HG02938 (cell line): ENCODE measurements around the gene FRAT1.

Experiments
- ATAC-seq: cut with Tn5 transposase; IDR thresholded peaks from one replicate; pipeline ENCODE4 v1.9.1; 2021; ENCODE audit warnings: mild to moderate bottlenecking, moderate library complexity; ENCODE audit not compliant: unreplicated experiment

Gene FRAT1

DNA sequence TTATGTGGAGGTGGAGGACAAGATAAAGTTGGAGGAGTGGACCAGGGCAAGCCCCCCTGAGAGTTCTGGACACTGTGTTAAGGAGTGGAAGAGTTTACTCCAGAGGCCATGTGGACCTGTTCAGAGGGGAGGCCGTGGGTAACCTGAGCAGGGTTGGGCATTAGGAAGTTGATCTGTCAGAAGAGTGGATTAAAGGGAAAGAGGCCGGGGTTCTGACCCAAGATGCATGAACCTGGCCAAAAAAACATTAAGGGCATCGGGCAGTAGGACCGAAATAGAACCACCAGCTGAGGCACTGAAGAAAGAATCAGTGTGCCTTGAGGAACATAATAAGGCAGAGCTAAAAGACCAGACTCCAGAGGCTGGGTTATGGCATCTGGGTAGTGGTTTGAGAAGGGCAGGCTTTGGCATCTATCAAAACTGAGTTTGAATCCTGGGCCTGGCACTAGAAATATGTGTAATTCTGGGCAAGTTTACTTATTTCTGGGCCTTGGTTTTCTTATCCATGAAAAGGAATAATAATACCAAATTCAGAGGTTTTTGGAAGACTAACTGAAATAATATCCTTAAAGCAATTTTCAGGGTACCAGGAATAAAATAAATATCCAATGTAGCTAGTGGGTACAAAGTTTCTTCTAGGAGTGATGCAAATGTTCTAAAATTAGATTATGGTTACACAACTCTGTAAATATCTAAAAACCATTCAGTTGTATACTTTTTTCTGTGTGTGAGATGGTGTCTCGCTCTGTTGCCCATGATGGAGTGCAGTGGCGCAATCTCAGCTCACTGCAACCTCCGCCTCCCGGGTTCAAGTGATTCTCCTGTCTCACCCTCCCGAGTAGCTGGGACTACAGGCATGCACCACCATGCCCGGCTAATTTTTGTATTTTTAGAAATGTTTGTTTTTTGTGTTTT is 10.9 kb upstream of the FRAT1 start:
- ATAC-seq, result no peak

DNA sequence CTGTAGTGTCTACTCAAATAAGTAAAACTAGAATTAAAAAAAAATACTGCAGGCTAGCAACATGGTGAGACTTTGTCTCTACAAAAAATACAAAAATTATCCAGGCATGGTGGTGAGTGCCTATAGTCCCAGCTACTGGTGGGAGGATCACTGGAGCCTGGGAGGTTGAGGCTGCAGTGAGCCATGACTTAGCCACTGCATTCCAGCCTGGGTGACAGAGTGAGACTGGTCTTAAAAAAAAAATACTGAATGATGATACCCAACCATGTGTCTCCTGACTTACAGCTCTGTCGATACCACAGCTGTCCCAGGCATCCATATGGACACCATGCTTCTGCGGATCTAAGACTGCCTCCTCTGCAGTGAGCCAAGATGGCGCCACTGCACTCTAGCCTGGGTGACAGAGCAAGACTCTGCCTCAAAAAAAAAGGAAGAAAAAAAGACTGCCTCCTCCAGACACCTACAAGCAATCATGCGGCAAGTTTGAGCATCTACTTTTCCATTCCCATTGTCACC is 7.9 kb upstream of the FRAT1 start:
- no peak for ATAC-seq

DNA sequence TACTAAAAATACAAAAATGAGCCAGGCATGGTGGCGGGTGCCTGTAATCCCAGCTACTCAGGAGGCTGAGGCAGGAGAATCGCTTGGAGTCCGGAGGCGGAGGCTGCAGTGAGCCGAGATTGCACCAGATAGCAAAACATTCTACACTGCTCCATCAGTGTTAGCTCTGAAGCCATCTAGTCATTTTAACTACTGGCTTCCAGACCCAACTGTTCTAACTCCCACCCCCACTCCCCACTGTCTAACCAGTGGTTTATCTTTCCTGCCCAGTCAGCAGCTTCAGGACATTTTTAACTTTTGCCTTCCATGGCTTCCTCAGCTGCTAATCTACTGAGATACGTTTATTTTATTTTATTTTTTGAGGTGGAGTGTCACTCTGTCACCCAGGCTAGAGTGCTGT is 6.2 kb upstream of the FRAT1 start:
- ATAC-seq, result no peak

DNA sequence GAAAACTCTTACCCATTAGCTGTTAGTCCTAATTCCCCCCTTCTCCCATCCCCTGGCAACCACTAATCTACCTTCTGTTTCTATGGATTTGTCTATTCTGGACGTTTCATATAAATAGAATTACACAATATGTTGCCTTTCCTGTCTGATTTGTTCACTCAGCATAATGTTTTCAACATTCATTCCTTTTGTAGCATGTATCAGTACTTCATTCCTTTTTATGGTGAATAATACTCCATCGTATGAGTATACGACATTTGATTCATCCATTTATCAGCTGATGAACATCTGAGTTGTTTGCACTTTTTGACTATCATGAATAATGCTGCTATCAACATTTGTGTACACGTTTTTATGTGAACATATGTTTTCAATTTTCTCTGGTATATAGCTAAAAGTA is 4.4 kb upstream of the FRAT1 start:
- no peak for ATAC-seq

DNA sequence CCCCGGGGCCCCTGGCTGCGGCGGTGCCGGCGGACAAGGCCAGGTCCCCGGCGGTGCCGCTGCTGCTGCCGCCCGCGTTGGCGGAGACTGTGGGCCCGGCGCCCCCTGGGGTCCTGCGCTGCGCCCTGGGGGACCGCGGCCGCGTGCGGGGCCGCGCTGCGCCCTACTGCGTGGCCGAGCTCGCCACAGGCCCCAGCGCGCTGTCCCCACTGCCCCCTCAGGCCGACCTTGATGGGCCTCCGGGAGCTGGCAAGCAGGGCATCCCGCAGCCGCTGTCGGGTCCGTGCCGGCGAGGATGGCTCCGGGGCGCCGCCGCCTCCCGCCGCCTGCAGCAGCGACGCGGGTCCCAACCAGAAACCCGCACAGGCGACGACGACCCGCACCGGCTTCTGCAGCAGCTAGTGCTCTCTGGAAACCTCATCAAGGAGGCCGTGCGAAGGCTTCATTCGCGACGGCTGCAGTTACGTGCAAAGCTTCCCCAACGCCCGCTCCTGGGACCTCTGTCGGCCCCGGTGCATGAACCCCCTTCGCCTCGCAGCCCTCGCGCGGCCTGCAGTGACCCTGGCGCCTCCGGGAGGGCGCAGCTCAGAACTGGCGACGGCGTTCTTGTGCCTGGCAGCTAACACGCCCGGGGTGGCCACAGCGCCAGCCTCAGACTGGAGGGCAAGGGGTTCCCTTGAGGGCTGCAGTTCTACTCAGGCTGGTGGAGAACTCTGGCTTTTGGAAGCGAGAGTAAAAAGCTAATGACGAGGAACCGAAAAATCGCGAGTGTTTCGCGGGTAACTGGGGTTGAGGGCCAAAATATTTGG is 804 bp downstream of the FRAT1 start:
- peak; percentile 12 for ATAC-seq

DNA sequence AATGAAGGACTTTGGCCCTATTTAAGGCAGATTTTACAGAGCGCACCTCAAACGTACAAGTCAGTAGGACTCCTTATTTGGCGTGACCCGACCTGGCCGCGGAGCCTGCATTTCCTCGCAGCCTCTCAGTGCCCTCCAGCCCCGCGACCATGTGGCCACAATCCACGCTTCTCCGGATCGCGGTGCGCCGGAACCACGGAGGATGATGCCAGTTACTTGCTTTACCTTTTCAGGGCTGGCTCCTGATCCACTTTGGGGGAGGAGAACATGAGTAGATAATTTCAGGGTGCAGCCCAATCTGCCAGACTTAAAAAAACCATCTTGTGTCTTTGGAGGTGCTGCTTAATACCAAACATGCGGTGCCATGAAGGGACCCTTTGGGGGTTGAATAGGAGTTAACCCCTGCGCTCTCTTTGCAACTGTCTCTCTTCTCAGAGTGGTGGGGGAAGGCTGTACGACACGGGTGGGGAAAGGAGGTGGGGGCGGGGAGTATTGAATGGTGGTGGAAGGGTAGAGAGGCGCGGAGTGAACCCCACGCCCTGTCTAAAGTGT is 1.5 kb downstream of the FRAT1 start:
- no peak for ATAC-seq

DNA sequence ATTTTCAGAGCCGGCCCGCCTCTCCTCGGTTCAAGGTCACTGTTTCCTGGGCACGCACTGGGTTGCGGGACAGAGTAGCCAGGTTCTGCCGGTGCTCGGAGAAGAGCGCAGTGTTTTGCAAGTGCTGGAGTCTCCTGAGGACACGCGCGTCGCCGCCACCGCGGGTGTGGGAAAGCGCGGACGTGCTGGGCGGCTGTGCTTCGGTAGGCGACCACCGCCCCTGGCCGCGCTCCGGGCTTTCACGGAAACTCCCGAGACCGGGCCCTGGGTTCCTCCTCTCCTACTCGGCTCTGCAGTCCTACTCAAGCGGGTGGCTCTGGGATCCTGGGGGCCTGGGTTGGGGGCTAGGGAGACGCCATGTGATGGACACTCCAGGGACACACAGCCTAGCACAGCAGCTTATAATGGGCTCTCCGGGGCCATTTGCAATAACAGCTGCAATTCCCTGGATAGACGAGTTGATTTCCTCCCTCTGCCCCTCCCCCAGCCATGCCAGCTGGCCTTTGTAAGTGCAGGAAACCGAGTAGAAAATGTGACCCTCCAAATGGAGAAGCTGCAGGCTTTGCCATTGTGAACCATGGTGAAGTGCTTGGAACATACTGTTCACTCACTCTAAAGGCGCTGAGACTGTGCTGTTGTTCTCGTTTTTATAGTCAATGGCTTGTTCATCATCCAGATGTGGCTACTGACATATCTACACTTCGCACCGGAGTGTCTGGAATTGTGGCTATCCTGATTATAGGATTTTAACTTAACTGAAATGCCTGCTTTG is 2.1 kb downstream of the FRAT1 start:
- no peak for ATAC-seq

DNA sequence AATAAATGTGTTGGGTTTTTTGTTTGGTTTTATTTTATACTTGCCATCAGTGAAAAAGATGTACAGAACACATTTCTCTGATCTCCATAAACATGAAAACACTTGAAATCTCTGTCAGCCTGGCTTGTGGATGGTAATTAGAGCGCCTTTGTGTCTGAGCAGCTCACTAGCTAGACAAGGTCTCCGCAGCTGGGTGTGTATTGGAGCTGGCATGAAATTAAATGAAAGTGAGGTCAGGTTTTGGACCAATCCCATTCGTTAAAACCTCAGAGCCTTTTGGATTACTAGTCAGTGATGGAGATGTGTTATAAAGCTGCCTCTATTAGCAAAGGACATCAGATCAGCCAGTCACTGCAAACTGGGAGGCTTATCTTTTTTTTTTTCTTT is 2.7 kb downstream of the FRAT1 start:
- no peak for ATAC-seq

DNA sequence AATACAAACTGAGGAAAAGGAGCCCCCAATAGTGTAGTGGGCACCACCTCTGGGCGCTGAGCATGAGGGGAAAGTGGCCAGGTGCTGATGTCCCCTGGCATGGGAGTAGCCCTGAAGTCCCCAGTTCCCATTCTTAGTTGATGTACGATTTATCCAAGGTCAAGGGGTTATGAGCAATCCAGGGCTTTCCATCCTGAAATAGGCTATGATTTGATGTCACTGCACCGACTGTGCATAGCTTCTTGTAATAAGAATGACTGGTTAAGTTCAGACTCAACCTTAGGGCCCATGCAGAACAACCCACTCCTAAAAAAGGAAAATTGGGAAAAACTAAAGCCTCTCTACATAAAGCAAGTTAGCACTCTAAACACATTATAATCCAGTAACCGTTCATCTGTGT is 4.4 kb downstream of the FRAT1 start:
- no peak for ATAC-seq

DNA sequence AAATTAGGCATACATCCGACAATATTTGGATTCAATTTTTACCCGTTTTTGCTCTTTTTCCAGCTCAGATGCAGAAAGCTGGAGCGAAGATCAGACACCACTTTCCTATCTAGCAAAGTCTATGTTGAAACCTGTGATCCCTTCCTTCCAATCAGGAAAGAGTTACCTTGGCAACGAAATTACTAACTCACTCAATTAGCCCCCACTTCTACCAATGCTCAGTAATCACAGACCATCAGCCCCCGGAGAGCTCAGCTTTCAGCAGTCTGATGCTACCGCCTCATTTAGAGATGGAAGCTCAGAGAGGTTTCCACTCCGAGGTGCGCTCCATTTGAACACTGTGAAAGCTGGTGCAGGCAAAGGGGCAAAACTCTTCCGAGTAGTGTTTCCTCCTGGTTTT is 6.7 kb downstream of the FRAT1 start:
- ATAC-seq, result no peak

DNA sequence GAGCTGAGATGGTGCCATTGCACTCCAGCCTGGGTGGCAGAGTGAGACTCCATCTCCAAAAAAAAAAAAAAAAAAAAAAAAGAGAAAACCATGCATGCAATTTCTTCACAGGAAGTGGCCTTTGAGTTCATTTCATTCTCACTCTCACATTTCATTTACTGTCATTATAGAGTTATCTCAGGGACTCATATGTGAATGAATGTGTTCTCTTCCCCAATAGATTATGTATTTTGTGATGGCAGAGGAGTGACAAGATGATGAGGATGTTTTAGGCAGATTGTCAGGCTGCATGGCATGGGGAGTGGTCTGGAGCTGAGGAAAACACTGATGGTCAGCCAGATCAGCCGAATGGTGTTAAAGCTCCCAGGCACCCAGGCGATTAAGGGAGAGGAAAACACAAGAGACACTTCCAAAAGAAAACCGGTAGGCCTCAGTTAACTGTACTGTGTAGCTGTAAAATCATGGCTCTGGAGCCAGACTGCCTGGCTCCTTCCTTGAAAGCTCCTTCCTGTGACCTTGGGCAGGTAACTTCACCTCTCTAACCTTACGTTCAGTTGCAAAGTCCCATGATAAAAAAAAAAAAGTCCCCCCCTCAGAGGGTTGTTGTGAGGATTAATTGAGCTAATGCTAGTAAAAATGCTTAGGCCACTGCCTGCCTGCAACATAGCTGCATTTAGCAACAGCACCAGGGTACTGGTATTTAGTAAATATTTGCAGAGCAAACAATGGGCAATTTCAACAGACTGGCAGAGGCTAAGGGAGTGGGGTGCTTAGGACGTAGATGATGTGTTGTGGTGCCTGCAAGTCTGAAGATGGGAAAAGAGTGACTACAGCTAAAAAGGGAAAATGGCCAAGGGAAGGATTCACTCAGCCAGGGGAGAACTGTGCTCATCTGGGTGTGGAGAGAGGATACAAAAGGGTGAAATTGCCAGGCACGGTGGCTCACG is 8.6 kb downstream of the FRAT1 start:
- no peak for ATAC-seq

DNA sequence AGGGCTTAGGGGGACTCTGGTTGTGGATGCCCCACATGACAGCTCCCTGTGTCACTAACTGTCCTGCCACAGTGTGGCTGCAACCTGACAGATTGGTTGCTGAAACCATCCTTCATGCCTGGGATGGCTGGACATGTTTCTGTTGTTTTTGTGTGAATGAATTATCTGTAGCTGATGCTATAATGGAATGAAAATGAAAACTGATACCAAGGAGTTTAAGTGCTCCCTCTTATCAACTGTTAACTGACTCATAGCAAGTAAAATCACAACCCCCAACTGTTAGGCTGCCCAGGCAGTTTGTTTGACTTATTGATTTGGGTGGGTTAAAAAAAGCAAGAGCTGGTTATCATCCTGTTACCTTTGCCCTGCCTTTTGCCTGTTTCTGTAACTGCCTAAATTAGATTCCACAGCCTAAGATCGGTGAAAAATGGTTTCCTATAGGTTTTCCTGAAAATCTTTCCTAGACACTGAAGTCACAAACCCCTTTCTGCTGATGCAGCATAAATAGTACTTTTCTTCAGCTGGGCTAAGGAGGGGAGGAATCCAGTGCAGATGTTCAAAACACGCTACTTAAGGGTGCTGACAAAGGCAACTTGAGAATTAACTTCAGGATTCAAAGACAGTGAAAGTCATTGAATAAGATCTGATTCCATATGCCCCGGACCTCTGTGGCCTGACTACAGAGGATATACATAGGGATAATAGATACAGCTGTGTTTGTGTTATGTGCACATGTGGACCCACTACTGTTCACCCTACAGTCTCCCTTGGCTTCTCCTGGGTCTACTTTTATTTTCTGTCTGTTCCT is 9.8 kb downstream of the FRAT1 start:
- no peak for ATAC-seq

DNA sequence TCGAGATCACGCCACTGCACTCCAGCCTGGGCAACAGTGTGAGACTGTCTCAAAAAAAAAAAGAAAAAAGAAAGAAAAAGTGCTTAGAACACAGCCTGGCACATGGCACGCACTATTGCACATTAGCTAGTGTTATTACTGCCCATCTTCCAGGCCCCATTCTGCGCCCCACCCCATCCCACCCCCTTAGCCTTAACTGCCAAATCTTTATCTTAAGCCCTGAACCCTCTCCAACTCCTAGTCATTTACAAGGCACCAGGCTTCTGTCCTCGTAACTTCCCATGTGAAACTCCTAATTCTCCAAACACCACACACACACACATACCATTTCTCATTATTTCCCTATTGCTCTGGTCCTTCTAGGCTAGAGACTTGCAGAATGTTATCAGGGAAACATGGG is 10.7 kb downstream of the FRAT1 start:
- ATAC-seq, result no peak

DNA sequence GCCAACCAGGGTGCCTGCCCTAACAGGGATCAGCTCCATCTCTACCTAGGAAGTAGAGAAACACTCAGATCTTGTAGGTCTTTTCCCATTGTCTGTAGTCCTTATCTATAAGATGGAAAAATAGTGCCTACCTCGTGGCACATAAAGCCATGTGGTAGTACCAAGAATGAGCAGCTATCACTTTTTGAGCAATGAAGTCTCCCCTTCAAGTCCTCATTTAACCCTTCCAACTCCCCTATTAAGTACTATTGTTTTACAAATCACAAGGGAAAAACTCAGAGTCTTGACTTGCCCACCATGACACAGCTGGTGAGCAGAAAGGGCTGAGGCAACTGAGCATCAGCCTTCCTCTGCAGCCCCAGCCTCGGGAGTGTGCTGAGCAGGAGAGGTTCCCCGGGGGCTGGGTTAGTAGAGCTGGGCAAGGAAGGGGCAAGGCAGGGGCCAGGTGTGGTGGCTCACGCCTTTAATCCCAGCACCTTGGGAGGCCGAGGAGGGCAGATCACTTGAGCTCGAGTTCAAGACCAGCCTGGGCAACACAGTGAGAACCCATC is 12.2 kb downstream of the FRAT1 start:
- ATAC-seq, result no peak

DNA sequence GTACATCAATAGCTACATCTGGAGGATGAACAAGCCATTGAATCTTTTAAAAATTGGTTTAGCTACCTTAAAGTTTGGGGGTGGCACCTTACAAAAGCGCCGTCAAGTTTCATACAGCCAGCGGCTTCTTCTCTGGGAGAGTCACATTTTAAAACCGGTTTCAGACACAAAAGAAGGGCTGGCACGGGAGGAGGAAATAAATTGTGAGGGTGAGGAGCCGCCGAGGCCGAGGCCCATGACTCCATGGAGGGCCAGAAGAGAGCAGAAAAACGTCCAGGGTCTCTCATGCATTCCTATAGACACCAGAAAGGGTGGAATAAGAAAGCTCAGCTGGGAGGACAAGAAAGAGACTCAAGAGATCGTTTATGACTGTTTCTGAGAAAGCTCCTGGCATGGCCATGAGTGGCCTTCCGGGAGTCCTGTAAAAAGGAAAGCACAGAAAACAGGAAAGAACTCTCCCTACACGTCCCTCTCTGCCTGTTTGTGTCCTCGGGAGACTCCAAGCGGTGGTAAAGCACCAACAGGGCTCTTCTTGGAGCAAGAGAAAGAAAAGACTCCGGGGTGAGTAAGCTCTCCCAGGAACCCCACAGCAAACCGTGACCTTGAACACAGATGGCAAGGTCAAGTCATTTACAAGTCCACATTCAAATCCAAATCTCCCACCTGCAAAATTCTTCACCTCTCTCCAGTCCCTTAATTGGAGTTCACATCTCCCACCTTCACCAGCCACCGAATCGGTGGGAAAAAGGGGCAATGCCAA is 13.7 kb downstream of the FRAT1 start:
- no peak for ATAC-seq

DNA sequence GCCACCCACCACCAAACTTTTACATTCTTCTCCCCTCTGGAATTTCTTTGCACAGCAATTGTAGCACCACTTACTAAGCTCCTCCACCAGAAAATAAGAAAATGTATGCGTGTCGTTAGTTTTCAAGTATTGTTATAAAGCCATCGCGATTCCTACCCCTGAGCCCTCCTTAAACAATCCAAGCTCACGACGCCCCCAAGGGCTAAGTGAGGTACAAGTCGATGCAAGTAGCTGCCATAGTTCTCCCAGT is 14.2 kb downstream of the FRAT1 start:
- ATAC-seq, result no peak

DNA sequence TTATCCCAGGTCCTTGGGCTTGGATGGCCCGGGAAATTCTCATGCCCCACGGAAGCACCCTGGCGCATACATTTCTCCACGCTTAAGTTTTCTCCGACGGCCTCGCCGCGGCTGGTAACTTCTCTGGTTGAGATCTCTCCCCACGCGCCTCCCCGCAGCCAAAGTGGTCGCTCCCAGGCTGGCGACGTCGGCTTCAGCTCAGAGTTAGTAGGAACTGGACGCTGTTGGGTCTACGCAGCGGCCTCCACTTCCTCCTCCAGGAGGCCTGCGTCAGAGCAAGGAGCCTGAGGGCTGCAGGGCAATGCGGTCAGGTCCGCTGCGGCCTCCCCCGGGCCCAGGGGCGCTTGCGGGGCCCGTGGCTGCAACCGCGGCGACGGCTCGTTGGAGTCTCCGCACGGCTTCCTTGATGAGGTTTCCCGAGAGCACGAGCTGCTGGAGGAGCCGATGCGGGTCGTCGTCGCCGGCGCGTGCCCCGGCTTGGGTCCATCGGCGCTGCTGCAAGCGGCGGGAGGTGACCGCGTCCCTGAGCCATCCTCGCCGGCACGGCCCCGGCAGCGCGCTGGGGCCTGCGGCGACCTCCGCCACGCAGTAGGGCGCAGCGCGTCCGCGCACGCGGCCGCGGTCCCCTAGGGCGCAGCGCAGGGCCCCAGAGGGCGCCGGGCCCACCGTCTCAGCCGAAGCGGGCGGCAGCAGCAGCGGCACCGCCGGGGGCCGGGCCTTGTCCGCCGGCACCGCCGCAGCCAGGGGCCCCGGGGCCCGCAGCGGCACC is 14.7 kb downstream of the FRAT1 start:
- ATAC-seq, result peak; percentile 21
